OCI-M1 (cell line): ENCODE data around the gene RPS6KA2.
"Not testable (repeated sequence)": the region's sequence is repeated elsewhere in the genome, so short reads cannot be mapped to it uniquely, and the experiment has no call there.

Experiments used
- DNase-seq: peaks from one replicate; lab custom pipeline; 2025; lab: John Stamatoyannopoulos, UW

The RPS6KA2 gene

GRCh38 chr6:166395351-166395750, 231.7 kb downstream of the RPS6KA2 start:
- DNase-seq: no peak

- no peak for DNase-seq
Observed at GRCh38 chr6:166394036-166394892, 232.8 kb downstream of the RPS6KA2 start.

GRCh38 chr6:166393535-166393823, 233.6 kb downstream of the RPS6KA2 start:
- DNase-seq: no peak

- not testable (repeated sequence) for DNase-seq
Observed at GRCh38 chr6:166392755-166393534, 234.1 kb downstream of the RPS6KA2 start.

GRCh38 chr6:166389119-166389518, 237.9 kb downstream of the RPS6KA2 start:
- peak; percentile 9 for DNase-seq

- no peak for DNase-seq
Observed at GRCh38 chr6:166388290-166389004, 238.6 kb downstream of the RPS6KA2 start.

- no peak for DNase-seq
Observed at GRCh38 chr6:166387642-166388289, 239.3 kb downstream of the RPS6KA2 start.

- not testable (repeated sequence) for DNase-seq
Observed at GRCh38 chr6:166387098-166387497, 240.0 kb downstream of the RPS6KA2 start.

- no peak for DNase-seq
Observed at GRCh38 chr6:166386111-166386510, 240.9 kb downstream of the RPS6KA2 start.

GRCh38 chr6:166383802-166384363, 243.2 kb downstream of the RPS6KA2 start:
- DNase-seq: peak; percentile 93

- peak; percentile 99 for DNase-seq
Observed at GRCh38 chr6:166382933-166383801, 243.9 kb downstream of the RPS6KA2 start, which contains the start of gene MPC1. MPC1 (minus strand) TSS chr6:166382940; CDS start chr6:166382876, 64 bp downstream.

GRCh38 chr6:166382500-166382932, 244.5 kb downstream of the RPS6KA2 start:
- DNase-seq: no peak

- DNase-seq: peak; percentile 89
Observed at GRCh38 chr6:166381733-166382499, 245.1 kb downstream of the RPS6KA2 start.

- no peak for DNase-seq
Observed at GRCh38 chr6:166381381-166381732, 245.7 kb downstream of the RPS6KA2 start.

GRCh38 chr6:166379800-166380199, 247.3 kb downstream of the RPS6KA2 start:
- DNase-seq: no peak

- no peak for DNase-seq
Observed at GRCh38 chr6:166379103-166379586, 247.9 kb downstream of the RPS6KA2 start.

GRCh38 chr6:166377721-166378120, 249.3 kb downstream of the RPS6KA2 start:
- DNase-seq: no peak

GRCh38 chr6:166375013-166375412, 252.0 kb downstream of the RPS6KA2 start:
- no peak for DNase-seq

- DNase-seq: no peak
Observed at GRCh38 chr6:166370489-166370888, 256.6 kb downstream of the RPS6KA2 start.

- DNase-seq: no peak
Observed at GRCh38 chr6:166369782-166370181, 257.3 kb downstream of the RPS6KA2 start.
